ENCODE results near the gene DRC3.

DNA sequence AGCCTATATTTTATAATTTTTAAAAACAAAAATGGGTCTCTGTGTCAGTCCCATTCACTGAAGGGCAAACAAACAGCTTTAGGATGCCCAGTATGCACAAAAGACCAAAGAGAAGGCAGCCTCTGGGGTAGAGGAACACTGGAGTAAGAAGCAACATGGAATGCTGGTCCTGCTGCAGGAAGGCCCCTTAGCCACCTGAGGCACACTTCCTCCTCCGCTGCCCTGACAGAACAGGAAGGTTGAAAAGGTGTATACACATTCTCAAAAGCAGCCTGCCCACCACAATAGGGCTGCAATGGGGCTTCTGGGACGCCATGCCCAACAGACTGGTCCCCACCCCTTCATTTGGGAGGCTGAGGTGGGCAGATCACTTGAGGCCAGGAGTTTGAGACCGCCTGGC lies 20.0 kb upstream of the DRC3 start:
- TF ChIP-seq, protein P1, sequence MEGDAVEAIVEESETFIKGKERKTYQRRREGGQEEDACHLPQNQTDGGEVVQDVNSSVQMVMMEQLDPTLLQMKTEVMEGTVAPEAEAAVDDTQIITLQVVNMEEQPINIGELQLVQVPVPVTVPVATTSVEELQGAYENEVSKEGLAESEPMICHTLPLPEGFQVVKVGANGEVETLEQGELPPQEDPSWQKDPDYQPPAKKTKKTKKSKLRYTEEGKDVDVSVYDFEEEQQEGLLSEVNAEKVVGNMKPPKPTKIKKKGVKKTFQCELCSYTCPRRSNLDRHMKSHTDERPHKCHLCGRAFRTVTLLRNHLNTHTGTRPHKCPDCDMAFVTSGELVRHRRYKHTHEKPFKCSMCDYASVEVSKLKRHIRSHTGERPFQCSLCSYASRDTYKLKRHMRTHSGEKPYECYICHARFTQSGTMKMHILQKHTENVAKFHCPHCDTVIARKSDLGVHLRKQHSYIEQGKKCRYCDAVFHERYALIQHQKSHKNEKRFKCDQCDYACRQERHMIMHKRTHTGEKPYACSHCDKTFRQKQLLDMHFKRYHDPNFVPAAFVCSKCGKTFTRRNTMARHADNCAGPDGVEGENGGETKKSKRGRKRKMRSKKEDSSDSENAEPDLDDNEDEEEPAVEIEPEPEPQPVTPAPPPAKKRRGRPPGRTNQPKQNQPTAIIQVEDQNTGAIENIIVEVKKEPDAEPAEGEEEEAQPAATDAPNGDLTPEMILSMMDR (conservative IDR thresholded peaks at IDR 0.05; ENCODE audit: low read length): no peak; the same call in 1 of the 2 replicates
- TF ChIP-seq EZH2phosphoT487 (IDR thresholded peaks at IDR 0.05; ENCODE audit: borderline replicate concordance): no peak

Measured in Loucy (cell line).